ENCODE results near the gene RPS6KA2. TPM values are rescaled to one million over a fixed set of nuclear protein-coding genes. Genes with fewer than 3 reads are reported as not detected.

Gene RPS6KA2
- total RNA-seq, 1 donor from 2014 or later: 103 TPM

- intact Hi-C loops (cut with DNase I): no loop called here
- DNase-seq (ENCODE audit: low spot score): peak; percentile 50
These were observed 177.4 kb downstream of the RPS6KA2 start for GRCh38 chr6:166449641-166450040.

DNA sequence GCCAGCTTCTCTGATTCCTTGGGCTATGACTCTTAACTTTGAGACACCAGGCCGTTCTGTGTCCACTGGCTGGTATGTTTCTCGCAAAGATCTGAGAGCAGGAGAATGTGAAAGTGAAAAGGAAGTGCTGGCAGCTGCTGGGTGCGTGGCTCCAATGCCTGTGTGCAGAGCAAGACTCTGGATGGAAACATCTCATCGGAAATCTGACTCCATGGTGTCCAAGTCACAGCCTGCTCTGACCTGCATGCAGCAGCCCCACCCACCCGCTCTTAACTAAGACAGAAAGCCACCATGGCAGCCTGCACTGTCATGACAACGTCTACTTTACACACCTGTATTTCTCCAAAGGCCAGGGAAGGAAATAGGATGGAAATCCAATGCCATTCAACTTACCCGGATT, 178.0 kb downstream of the RPS6KA2 start:
- intact Hi-C loops (cut with DNase I): no loop called here
- peak; percentile 38 for DNase-seq (ENCODE audit: low spot score)

DNA sequence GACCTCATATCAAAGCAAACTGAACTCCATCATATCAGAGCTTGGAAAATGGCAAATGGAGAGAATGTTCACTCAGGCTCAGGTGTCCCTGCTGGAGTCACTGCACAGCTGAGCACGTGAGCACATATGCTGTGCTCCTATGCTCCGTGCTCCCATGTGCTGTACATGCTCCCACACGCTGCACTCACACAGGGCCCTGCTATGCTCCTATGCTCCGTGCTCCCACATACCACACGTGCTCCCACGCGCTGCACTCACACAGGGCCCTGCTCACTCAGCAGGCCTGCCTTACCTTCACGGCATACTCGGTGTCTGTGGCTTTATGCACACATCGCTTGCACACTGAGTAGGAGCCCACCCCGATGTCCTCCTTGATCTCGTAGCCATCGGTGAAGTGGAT, 178.6 kb downstream of the RPS6KA2 start:
- peak; percentile 33 for DNase-seq (ENCODE audit: low spot score)
- intact Hi-C loops (cut with DNase I): no loop called here

GRCh38 chr6:166446567-166447065, 180.4 kb downstream of the RPS6KA2 start:
- intact Hi-C loops (cut with DNase I): no loop called here
- peak; percentile 31 for DNase-seq (ENCODE audit: low spot score)

GRCh38 chr6:166446146-166446545, 180.9 kb downstream of the RPS6KA2 start:
- DNase-seq (ENCODE audit: low spot score): peak; percentile 51
- intact Hi-C loops (cut with DNase I): no loop called here

DNA sequence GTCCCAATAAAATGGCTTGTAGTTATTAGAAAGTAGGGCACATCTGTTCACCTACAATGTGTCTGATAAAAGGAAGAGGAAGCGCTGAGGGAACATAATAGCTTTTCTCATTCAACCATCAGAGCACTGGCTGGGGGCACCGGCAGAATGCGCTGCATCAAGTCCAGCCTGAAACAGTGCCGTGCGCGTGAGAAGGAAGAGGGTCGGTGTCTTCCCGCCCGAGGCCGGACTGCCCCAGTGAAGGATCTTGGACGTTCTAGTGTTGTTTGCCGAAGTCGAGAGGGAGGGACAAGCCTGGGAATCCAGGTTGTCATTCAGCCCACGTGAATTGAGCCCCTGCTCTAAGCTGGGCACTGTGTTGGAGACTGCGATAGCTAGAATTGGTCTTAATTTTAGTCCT, 182.6 kb downstream of the RPS6KA2 start:
- DNase-seq (ENCODE audit: low spot score): peak; percentile 39
- intact Hi-C loops (cut with DNase I): no loop called here

- DNase-seq (ENCODE audit: low spot score): peak; percentile 31
- intact Hi-C loops (cut with DNase I): no loop called here
These were observed 183.9 kb downstream of the RPS6KA2 start for GRCh38 chr6:166443166-166443565.

- DNase-seq (ENCODE audit: low spot score): peak; percentile 35
- intact Hi-C loops (cut with DNase I): no loop called here
These were observed 184.8 kb downstream of the RPS6KA2 start for GRCh38 chr6:166442131-166442685.

DNA sequence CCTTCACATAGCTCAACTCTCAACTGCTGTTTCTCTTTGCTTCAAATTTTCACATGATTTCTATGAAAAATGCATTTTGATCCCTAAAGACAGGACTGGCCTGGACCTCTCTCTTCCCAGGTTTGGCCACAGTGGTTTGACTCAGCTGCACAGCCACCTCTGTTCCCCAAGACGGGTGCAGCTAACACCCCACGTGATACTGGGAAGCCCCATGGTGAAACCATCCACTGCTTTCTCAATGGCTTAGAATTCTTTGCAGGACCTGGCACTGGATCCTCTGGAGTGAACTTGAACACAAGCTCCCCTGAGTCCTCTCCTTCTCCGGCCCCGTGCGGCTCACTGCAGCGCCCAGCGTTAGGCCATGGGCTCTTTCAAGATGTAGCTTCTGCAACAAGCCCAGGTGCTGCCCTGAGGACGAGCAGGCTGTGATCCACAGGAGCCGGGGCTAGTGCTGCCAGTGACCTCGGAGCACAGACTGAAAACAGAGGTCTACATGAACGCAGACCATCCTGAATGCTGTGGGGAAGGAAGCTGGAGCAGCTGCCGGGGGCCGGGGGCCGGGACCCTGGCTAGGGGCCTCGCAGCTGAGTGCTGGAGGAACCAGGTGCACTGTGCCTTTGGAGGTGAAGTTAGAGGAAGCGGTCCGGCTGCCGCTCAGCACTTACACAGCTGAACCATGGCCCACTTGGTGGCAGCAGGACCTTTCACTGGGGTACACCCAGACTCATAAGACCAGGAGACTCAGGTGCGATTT, 185.5 kb downstream of the RPS6KA2 start:
- DNase-seq (ENCODE audit: low spot score): peak; percentile 69
- intact Hi-C loops (cut with DNase I): no loop called here

DNA sequence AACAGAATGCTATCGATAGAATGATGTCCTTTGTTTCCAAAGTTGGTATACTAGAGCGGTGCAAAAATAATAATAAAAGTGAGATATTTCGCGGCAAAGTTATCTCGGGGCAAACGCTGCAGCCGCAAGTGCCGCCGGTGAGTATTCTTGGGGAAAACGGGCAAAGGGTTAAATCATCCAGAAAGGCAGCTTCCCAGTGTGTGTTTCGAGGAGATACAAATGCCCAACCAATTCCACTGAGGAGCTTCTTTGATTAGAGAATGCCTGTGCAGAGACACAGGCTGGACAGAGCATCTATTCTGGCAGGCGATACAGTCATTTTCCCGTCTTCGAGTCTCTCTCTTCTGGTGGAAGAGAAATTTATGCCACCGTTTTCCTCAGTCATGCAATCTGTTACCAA, 186.3 kb downstream of the RPS6KA2 start:
- intact Hi-C loops (cut with DNase I): no loop called here
- no peak for DNase-seq (ENCODE audit: low spot score)

DNA sequence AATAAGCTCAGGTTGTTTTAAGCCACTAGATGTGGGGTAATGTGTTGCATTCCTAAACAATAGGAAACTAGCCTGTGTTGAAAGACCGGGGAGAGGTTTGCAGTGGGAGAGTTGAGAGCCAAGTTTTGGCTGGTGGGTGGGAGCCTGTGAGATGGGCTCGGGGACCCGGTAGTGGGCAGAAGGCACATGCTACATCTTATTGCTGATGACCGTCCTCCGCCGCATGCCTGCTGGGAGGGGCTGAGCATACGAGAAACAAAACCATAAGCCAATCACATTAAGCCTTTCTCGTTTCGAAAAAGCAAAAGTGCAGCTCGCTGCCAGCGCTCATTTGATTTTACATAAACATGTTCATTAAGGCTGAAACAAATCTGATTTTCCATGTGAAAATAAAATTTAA, 186.9 kb downstream of the RPS6KA2 start:
- intact Hi-C loops (cut with DNase I): no loop called here
- no peak for DNase-seq (ENCODE audit: low spot score)

GRCh38 chr6:166439366-166440091, 187.5 kb downstream of the RPS6KA2 start:
- peak; percentile 26 for DNase-seq (ENCODE audit: low spot score)
- intact Hi-C loops (cut with DNase I): no loop called here

GRCh38 chr6:166438211-166438861, 188.7 kb downstream of the RPS6KA2 start:
- intact Hi-C loops (cut with DNase I): no loop called here

DNA sequence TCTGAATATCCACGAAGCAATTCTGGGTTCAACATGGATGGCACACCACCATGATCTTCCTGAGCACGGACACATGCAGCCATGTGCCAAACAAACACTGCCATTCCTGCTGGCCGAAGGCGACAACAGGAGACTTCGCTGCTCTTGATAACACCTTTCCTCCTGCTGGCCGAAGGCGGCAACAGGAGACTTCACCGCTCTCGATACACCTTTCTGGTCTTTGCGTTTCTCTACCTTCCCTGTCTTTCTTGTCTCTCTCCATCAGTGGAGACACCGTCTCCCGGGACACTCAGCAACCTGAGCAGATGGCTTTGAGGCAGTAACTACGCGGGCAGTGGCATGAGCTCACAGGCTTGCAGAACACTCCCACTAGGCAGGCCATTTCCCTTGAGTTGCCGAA, 189.4 kb downstream of the RPS6KA2 start:
- intact Hi-C loops (cut with DNase I): no loop called here
- peak; percentile 22 for DNase-seq (ENCODE audit: low spot score)

More at GRCh38 chr6:166438211-166438861, 188.7 kb downstream of the RPS6KA2 start:
- peak; percentile 27 for DNase-seq (ENCODE audit: low spot score)

GRCh38 chr6:166436195-166437139, 190.6 kb downstream of the RPS6KA2 start:
- DNase-seq (ENCODE audit: low spot score): peak; percentile 17
- intact Hi-C loops (cut with DNase I): no loop called here

DNA sequence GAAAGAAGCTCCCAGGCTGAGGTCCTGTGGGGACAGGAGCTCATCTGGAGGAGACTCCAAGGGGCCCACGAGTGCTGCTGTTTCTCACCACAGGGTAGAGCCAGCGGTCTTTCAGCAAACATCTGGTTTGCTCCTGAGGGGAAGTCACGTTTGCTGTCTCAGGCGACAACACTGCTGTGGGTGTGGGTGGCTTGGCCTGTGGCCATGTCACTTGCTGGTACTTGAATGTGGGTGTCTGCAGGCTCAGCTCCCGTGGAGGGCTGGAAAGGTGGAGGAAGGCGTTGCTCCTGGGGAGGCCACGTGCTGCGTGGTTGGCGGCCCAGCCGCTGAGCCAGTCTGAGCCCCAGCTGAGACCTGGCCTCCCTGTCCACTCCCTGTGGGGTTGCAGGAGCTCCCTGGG, 191.5 kb downstream of the RPS6KA2 start:
- peak; percentile 69 for DNase-seq (ENCODE audit: low spot score)
- intact Hi-C loops (cut with DNase I): no loop called here

GRCh38 chr6:166434336-166434735, 192.7 kb downstream of the RPS6KA2 start:
- intact Hi-C loops (cut with DNase I): no loop called here
- peak; percentile 19 for DNase-seq (ENCODE audit: low spot score)

- intact Hi-C loops (cut with DNase I): no loop called here
- peak; percentile 36 for DNase-seq (ENCODE audit: low spot score)
These were observed 194.0 kb downstream of the RPS6KA2 start for GRCh38 chr6:166433096-166433495.

DNA sequence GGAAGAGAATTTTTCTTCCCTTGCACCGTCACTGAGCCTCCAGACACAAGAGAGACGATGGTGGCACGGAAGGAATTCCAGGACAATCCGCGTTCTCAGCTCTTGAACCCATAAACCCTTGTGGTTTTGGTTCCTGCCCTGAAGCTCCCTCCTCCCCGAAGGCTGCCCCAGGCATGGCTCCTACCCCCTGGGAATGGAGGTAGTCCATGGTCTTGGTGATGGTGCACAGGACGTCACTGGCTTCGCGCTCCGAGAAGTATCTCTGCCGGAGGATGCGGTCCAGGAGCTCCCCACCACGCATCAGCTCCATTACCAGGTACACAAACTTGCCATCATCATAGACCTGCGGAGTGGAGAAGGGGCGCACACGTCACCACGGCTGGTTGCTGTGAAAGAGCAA, 196.8 kb downstream of the RPS6KA2 start:
- intact Hi-C loops (cut with DNase I): no loop called here
- DNase-seq (ENCODE audit: low spot score): peak; percentile 22
